ENCODE measurements around the gene DOLPP1.

GRCh38 chr9:129138144-129138462, 57.2 kb downstream of the DOLPP1 start:
- no peak for TF ChIP-seq CTCF (IDR thresholded peaks at IDR 0.05)
- no peak for TF ChIP-seq POLR2AphosphoS5 (IDR thresholded peaks at IDR 0.05)
- TF ChIP-seq POLR2A (IDR thresholded peaks at IDR 0.05), result no peak
